Panc1 (cell line): ENCODE data around the gene ITPR2. TPM values are rescaled to one million over a fixed set of nuclear protein-coding genes. Genes with fewer than 3 reads are reported as not detected.
A peak's percentile ranks its signal among the peaks of the same experiment; 100 is the strongest.

Source experiments
- ATAC-seq: fragments of 200-7000 bp; cut with Tn5 transposase; 2 replicates; pipeline ENCODE4 v1.9.1; 2020; ENCODE audit warnings: mild to moderate bottlenecking, moderate library complexity
- BruUV-seq: library from RNA; stranded (reverse); fragments of 400-500 nt; replicated peaks from 2 replicates; lab custom pipeline; 2021; lab: Mats Ljungman, UMichigan
- CTCF ChIA-PET: fragments of 300-600 bp; sonication (Branson Sonifier 250); formaldehyde crosslinking; loops from one replicate; lab custom pipeline; 2022; ENCODE audit warnings: antibody characterized with exemption; lab: Charles Lee
- POLR2A ChIA-PET: fragments of 300-600 bp; sonication (Branson Sonifier 250); formaldehyde crosslinking; loops from one replicate; lab custom pipeline; 2022; ENCODE audit warnings: antibody characterized with exemption; lab: Charles Lee
- DNase-seq: peaks from one replicate; pipeline ENCODE4 v3.0.0-alpha.2; 2010; ENCODE audit warnings: low read depth, low spot score
- H3K27ac ChIP-seq: 2 replicates; pipeline ENCODE4 v1.5.1; 2011; ENCODE audit warnings: mild to moderate bottlenecking, low read length, inconsistent platforms
- H3K27me3 ChIP-seq: fragments of 200-500 bp; sonication (Bioruptor generic); 2 replicates; pipeline ENCODE4 v1.6.0; 2014; ENCODE audit warnings: low read length, inconsistent platforms; ENCODE audit not compliant: control insufficient read depth, insufficient read depth
- H3K36me3 ChIP-seq: fragments of 200-500 bp; sonication (Bioruptor generic); 2 replicates; pipeline ENCODE4 v1.5.1; 2014; ENCODE audit warnings: inconsistent platforms, mild to moderate bottlenecking, low read length, moderate library complexity; ENCODE audit not compliant: control insufficient read depth, insufficient read depth
- H3K4me1 ChIP-seq: 2 replicates; pipeline ENCODE4 v1.5.1; 2011; ENCODE audit warnings: inconsistent platforms, mild to moderate bottlenecking, low read length, moderate library complexity; ENCODE audit not compliant: control insufficient read depth, insufficient read depth
- H3K4me3 ChIP-seq, 2 experiments: 2 replicates each; pipeline ENCODE4 v1.5.1; 2011 to 2012; ENCODE audit warnings: low read depth in 2 of 2, low read length in 2 of 2, mild to moderate bottlenecking in 2 of 2, inconsistent platforms in 1 of 2, moderate library complexity in 1 of 2
- H3K9me3 ChIP-seq: fragments of 200-500 bp; sonication (Bioruptor generic); 2 replicates; pipeline ENCODE4 v1.5.1; 2014; ENCODE audit warnings: low read depth, mild to moderate bottlenecking, inconsistent platforms, low read length, moderate library complexity; ENCODE audit not compliant: control insufficient read depth, insufficient read depth
- POLR2AphosphoS5 ChIP-seq: IDR thresholded peaks from 2 replicates; pipeline ENCODE4 v1.6.1; 2012; ENCODE audit warnings: mild to moderate bottlenecking, low read depth, low read length, moderate library complexity
- SIN3A ChIP-seq: IDR thresholded peaks from 2 replicates; pipeline ENCODE4 v1.6.1; 2012; ENCODE audit warnings: low read depth, mild to moderate bottlenecking, low read length, moderate library complexity, borderline replicate concordance; ENCODE audit not compliant: insufficient read depth
- TCF7L2 ChIP-seq: IDR thresholded peaks from 2 replicates; pipeline ENCODE4 v1.6.1; 2011; ENCODE audit warnings: mild to moderate bottlenecking, low read depth, low read length, inconsistent platforms
- in situ Hi-C: cut with HindIII; loops from 2 replicates; pipeline ENCODE4 v1.10.0; 2016; ENCODE audit warnings: low sequenced_read_pairs, low pct_unique_long_range_greater_than_20kb
- intact Hi-C: fragments of 100-400 bp; cut with micrococcal nuclease; formaldehyde crosslinking; loops from one replicate; pipeline ENCODE4 v1.10.0; 2022; ENCODE audit not compliant: unreplicated experiment
- total RNA-seq: library from RNA; stranded (reverse); gene quantifications from one replicate; pipeline ENCODE4 v1.2.1, GENCODE V29; 2021; ENCODE audit not compliant: unreplicated experiment
- TF ChIP-seq, protein P1 (sequence below): fragments of 450-650 bp; IDR thresholded peaks from 2 replicates; pipeline ENCODE4 v1.5.1; 2017; ENCODE audit warnings: mild to moderate bottlenecking
- TF ChIP-seq, protein P2 (sequence below), 2 experiments: IDR thresholded peaks; 2 replicates each; pipeline ENCODE4 v1.6.1; 2011 to 2012; ENCODE audit warnings: low read depth in 2 of 2, control low read depth in 1 of 2, low read length in 1 of 2, mild to moderate bottlenecking in 1 of 2, moderate library complexity in 1 of 2; ENCODE audit not compliant: insufficient read depth in 1 of 2

The ITPR2 gene
- total RNA-seq, 1 experiment from 2014 or later: 41.8 TPM

DNA sequence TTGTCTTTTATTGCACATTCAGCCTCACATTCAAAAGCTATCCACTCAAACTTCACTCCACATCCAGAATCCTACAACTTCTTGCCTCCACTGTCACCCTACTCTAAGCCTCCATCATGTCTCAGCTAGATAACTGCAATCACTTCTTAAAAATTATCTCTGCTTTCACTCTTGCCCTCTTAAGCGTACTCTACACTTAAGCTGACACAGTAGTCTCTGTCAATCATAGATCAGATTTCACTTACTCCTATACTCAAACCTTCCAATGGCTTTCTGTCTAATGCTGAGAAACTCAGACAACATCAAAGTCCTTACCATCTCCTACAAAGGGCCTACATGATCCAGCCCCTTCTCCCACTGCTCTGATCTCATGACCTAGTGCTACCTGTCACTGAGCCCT, 304.1 kb downstream of the ITPR2 start:
- in situ Hi-C loops (no loop called here), intact Hi-C loops (no loop called here)
- H3K4me1 ChIP-seq: peaks cover 2% of the 10 kb centered on the region; the same call in 1 of the 2 replicates
- no peak for DNase-seq
- ChIA-PET CTCF (no interaction called here), POLR2A (no interaction called here)
- BruUV-seq: no TSS peak
- peak overlapping the region; percentile 48 for H3K27ac ChIP-seq
- no peak for ATAC-seq
- TF ChIP-seq POLR2AphosphoS5: no peak
- TF ChIP-seq, protein P1, sequence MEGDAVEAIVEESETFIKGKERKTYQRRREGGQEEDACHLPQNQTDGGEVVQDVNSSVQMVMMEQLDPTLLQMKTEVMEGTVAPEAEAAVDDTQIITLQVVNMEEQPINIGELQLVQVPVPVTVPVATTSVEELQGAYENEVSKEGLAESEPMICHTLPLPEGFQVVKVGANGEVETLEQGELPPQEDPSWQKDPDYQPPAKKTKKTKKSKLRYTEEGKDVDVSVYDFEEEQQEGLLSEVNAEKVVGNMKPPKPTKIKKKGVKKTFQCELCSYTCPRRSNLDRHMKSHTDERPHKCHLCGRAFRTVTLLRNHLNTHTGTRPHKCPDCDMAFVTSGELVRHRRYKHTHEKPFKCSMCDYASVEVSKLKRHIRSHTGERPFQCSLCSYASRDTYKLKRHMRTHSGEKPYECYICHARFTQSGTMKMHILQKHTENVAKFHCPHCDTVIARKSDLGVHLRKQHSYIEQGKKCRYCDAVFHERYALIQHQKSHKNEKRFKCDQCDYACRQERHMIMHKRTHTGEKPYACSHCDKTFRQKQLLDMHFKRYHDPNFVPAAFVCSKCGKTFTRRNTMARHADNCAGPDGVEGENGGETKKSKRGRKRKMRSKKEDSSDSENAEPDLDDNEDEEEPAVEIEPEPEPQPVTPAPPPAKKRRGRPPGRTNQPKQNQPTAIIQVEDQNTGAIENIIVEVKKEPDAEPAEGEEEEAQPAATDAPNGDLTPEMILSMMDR: no peak
- TF ChIP-seq, protein P2, sequence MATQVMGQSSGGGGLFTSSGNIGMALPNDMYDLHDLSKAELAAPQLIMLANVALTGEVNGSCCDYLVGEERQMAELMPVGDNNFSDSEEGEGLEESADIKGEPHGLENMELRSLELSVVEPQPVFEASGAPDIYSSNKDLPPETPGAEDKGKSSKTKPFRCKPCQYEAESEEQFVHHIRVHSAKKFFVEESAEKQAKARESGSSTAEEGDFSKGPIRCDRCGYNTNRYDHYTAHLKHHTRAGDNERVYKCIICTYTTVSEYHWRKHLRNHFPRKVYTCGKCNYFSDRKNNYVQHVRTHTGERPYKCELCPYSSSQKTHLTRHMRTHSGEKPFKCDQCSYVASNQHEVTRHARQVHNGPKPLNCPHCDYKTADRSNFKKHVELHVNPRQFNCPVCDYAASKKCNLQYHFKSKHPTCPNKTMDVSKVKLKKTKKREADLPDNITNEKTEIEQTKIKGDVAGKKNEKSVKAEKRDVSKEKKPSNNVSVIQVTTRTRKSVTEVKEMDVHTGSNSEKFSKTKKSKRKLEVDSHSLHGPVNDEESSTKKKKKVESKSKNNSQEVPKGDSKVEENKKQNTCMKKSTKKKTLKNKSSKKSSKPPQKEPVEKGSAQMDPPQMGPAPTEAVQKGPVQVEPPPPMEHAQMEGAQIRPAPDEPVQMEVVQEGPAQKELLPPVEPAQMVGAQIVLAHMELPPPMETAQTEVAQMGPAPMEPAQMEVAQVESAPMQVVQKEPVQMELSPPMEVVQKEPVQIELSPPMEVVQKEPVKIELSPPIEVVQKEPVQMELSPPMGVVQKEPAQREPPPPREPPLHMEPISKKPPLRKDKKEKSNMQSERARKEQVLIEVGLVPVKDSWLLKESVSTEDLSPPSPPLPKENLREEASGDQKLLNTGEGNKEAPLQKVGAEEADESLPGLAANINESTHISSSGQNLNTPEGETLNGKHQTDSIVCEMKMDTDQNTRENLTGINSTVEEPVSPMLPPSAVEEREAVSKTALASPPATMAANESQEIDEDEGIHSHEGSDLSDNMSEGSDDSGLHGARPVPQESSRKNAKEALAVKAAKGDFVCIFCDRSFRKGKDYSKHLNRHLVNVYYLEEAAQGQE (IDR thresholded peaks at IDR 0.05; ENCODE audit: insufficient read depth in 1 of 2, low read depth in 2 of 2, low read length in 1 of 2): no peak
- TF ChIP-seq SIN3A: no peak
- TF ChIP-seq TCF7L2: no peak
- H3K4me3 ChIP-seq: no peak overlapping the region
- H3K36me3 ChIP-seq: no peaks in the 10 kb centered on the region
- peaks cover 9% of the 10 kb centered on the region; the same call in 1 of the 2 replicates for H3K9me3 ChIP-seq
- no peaks in the 10 kb centered on the region for H3K27me3 ChIP-seq

DNA sequence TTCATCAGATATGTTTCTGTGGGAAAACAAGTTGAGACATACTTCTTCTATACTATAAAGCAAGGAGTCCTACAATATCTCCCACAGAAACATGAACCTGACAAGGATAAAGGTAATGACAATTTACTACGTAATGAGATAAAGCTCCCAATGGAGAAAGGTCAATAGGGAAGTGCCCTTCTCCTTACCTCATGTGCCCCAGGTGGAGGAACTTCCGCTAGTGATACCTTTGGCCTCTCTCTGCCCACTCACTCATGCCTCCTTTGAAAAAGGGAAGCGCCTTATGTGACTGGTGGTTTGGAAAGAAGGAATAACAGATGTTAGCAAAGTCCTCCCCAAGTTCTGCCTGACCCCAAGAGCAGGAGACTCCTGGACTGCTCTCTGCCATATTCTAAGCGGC, 305.3 kb downstream of the ITPR2 start:
- peaks cover 7% of the 10 kb centered on the region for H3K4me1 ChIP-seq
- CTCF ChIA-PET: no interaction called here
- POLR2A ChIA-PET: no interaction called here
- H3K27ac ChIP-seq: no peak overlapping the region
- H3K27me3 ChIP-seq: no peaks in the 10 kb centered on the region
- intact Hi-C loops (no loop called here), in situ Hi-C loops (no loop called here)
- BruUV-seq: no TSS peak
- no peaks in the 10 kb centered on the region for H3K36me3 ChIP-seq
- peaks cover 9% of the 10 kb centered on the region; the same call in 1 of the 2 replicates for H3K9me3 ChIP-seq
- no peak for DNase-seq
- ATAC-seq: no peak
- TF ChIP-seq POLR2AphosphoS5 (no peak), TCF7L2 (no peak), SIN3A (no peak)
- TF ChIP-seq, protein P2 (IDR thresholded peaks at IDR 0.05; ENCODE audit: insufficient read depth in 1 of 2, low read depth in 2 of 2, low read length in 1 of 2): no peak
- TF ChIP-seq, protein P1: no peak
- H3K4me3 ChIP-seq: no peak overlapping the region
